Tibial nerve (tissue), 4 donors: ENCODE results near the gene MST1R.

Source experiments
- EP300 ChIP-seq, 2 donors: sonication (generic); formaldehyde crosslinking; IDR thresholded peaks; one replicate each; pipeline ENCODE4 v1.6.1; 2017; ENCODE audit warnings: antibody characterized with exemption in 2 of 2, mild to moderate bottlenecking in 1 of 2
- POLR2A ChIP-seq, 2 donors: fragments of 450-650 bp; IDR thresholded peaks; one replicate each; pipeline ENCODE4 v1.6.1; 2017; ENCODE audit warnings: antibody characterized with exemption in 2 of 2, mild to moderate bottlenecking in 2 of 2, moderate library complexity in 2 of 2
- TF ChIP-seq, protein P1 (sequence below), 5 experiments: fragments of 200-600 bp in 3 of 5; fragments of 450-650 bp in 2 of 5; sonication (generic) in 3 of 5; IDR thresholded peaks; one replicate each; pipeline ENCODE4 v1.5.1; 2016 to 2019; ENCODE audit warnings: antibody characterized with exemption in 5 of 5, mild to moderate bottlenecking in 3 of 5, moderate library complexity in 2 of 5

DNA sequence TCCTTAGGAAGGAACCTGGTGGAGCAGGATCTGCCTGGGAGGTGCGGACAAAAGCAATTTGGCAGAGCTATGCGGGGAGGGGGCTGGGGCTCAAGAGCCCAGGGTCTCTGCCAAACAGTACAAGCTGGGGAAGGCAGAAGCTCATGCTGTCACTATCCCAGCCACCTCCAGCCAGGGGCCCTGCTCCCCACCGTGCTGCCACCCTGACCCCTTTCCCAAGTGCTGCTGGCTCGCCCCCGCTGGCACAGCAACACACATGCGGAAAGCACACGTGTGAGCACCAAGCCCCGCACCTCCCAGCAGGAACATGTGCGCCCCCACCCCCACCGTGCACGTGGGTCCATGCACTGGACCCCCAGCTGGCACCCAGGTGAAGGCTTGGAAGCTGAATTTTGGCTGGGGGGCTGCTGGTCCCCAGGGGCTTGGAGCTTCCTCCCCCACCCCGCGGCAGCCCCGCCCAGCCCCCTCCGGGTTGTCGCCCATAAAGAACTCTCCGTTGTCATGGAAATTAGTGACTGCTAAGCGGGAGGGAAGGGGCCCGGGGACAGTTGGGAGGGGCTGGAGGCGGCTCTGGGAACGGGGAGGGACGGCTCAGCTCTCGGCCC lies 34.7 kb downstream of the MST1R start:
- TF ChIP-seq, protein P1, sequence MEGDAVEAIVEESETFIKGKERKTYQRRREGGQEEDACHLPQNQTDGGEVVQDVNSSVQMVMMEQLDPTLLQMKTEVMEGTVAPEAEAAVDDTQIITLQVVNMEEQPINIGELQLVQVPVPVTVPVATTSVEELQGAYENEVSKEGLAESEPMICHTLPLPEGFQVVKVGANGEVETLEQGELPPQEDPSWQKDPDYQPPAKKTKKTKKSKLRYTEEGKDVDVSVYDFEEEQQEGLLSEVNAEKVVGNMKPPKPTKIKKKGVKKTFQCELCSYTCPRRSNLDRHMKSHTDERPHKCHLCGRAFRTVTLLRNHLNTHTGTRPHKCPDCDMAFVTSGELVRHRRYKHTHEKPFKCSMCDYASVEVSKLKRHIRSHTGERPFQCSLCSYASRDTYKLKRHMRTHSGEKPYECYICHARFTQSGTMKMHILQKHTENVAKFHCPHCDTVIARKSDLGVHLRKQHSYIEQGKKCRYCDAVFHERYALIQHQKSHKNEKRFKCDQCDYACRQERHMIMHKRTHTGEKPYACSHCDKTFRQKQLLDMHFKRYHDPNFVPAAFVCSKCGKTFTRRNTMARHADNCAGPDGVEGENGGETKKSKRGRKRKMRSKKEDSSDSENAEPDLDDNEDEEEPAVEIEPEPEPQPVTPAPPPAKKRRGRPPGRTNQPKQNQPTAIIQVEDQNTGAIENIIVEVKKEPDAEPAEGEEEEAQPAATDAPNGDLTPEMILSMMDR (IDR thresholded peaks at IDR 0.05): no peak
- TF ChIP-seq EP300 (IDR thresholded peaks at IDR 0.05): no peak
- no peak for TF ChIP-seq POLR2A (IDR thresholded peaks at IDR 0.05)
